22Rv1 (cell line): ENCODE data around the gene RRN3.
"Not testable (repeated sequence)": the region's sequence is repeated elsewhere in the genome, so short reads cannot be mapped to it uniquely, and the experiment has no call there.

ENCODE experiments used
- ZFX ChIP-seq: fragments of 450-650 bp; IDR thresholded peaks from 2 replicates; pipeline ENCODE4 v1.6.1; 2017; ENCODE audit warnings: antibody characterized with exemption, borderline replicate concordance
- TF ChIP-seq, protein P1 (sequence below): fragments of 450-650 bp; IDR thresholded peaks from 2 replicates; pipeline ENCODE4 v1.5.1; 2017; ENCODE audit warnings: mild to moderate bottlenecking

DNA sequence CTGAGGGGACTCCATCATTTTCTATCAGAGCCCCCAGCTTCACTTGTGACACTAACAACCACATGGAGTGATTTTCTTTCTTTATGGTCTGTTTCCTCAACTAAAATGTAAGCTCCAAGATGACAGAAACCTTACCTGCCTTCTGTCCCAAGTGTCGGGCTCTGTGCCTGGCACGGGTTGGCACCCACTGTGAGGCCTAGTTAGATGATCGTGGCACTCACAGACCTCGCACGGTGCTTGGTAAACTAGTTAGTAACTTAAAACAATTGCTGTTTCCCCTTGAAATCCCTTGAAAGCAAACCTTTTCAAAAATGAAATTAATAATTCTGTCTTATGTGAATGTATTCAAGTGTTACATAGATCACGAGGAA is 65.7 kb downstream of the RRN3 start:
- TF ChIP-seq, protein P1, sequence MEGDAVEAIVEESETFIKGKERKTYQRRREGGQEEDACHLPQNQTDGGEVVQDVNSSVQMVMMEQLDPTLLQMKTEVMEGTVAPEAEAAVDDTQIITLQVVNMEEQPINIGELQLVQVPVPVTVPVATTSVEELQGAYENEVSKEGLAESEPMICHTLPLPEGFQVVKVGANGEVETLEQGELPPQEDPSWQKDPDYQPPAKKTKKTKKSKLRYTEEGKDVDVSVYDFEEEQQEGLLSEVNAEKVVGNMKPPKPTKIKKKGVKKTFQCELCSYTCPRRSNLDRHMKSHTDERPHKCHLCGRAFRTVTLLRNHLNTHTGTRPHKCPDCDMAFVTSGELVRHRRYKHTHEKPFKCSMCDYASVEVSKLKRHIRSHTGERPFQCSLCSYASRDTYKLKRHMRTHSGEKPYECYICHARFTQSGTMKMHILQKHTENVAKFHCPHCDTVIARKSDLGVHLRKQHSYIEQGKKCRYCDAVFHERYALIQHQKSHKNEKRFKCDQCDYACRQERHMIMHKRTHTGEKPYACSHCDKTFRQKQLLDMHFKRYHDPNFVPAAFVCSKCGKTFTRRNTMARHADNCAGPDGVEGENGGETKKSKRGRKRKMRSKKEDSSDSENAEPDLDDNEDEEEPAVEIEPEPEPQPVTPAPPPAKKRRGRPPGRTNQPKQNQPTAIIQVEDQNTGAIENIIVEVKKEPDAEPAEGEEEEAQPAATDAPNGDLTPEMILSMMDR, result not testable (repeated sequence)
- TF ChIP-seq ZFX, result not testable (repeated sequence)
